D721Med (cell line): ENCODE results near the gene COPA.
"Not testable (repeated sequence)": the region's sequence is repeated elsewhere in the genome, so short reads cannot be mapped to it uniquely, and the experiment has no call there.

Source experiments
- DNase-seq: peaks from one replicate; pipeline ENCODE4 v3.0.0; 2011; ENCODE audit warnings: low spot score; ENCODE audit not compliant: insufficient read length
- FAIRE-seq: peaks from 2 replicates; lab custom pipeline; 2011; peaks lifted over from hg19 to GRCh38; lab: Jason Lieb, UNC
- CTCF ChIP-seq: IDR thresholded peaks from 2 replicates; pipeline ENCODE4 v1.5.1; 2012; ENCODE audit warnings: mild to moderate bottlenecking, control low read depth; ENCODE audit not compliant: insufficient read depth; ENCODE audit errors: missing control alignments

Gene COPA

GRCh38 chr1:160342953-160343869, at the start of gene COPA, which contains the start of gene NCSTN:
TSS of gene COPA (minus strand) at chr1:160343250. CDS start at chr1:160343170, 80 bp downstream.
TSS of gene NCSTN (plus strand) at chr1:160343383. CDS start at chr1:160343397, 14 bp downstream.
- DNase-seq (peak; percentile 80), FAIRE-seq (peak; percentile 21)
- TF ChIP-seq CTCF: no peak

GRCh38 chr1:160388406-160388805, 45.4 kb upstream of the COPA start:
- FAIRE-seq, DNase-seq: not testable (repeated sequence)

DNA sequence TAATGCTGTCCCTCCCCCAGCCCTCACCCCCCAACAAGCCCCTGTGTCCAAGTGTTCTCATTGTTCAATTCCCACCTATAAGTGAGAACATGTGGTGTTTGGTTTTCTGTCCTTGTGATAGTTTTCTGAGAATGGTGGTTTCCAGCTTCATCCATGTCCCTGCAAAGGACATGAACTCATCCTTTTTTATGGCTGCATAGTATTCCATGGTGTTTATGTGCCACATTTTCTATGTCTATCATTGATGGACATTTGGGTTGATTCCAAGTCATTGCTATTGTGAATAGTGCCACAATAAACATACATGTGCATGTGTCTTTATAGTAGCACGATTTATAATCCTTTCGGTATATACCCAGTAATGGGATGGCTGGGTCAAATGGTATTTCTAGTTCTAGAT, 41.8 kb upstream of the COPA start:
- FAIRE-seq, DNase-seq: not testable (repeated sequence)

GRCh38 chr1:160377585-160378206, 34.6 kb upstream of the COPA start:
- DNase-seq (no peak), FAIRE-seq (no peak)
- TF ChIP-seq CTCF: no peak

GRCh38 chr1:160376525-160377131, 33.6 kb upstream of the COPA start:
- FAIRE-seq: peak; percentile 98
- no peak for DNase-seq
- TF ChIP-seq CTCF: peak; percentile 100

DNA sequence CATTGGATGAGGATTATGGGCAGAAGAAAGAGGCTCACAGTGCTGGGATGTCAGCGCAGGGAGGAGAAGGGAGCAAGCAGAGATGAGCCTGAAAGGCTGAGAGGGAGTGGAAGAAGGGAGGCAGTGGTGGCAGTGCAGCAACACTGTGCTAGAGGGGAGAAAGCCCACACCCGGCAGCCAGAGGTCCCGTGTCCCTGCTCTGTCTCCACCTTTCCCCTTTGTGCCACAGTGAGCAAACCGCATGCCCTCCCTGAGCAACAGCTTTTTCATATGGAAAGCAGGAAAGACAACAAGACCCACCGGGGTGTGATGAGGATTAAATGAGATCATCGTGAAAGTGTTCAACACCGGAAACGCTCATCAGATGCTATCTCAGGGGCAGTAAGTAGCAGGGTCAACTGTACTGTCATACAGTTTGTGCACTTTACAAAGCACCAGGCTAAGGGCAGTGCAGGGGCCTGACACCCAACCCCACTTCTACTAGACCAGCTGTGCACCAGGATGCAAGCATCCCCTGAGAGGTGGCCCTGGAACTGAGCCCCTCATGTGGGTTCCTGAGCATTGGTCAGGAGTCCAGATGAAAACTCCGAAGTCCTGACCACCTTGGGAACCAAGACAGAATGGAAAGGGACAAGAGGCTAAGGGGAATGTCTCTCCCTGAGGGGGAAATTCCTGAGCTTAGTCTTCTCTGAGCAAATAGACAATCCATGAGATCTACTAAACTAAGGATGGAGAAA, 32.9 kb upstream of the COPA start:
- no peak for DNase-seq
- TF ChIP-seq CTCF: no peak
- peak; percentile 46 for FAIRE-seq

DNA sequence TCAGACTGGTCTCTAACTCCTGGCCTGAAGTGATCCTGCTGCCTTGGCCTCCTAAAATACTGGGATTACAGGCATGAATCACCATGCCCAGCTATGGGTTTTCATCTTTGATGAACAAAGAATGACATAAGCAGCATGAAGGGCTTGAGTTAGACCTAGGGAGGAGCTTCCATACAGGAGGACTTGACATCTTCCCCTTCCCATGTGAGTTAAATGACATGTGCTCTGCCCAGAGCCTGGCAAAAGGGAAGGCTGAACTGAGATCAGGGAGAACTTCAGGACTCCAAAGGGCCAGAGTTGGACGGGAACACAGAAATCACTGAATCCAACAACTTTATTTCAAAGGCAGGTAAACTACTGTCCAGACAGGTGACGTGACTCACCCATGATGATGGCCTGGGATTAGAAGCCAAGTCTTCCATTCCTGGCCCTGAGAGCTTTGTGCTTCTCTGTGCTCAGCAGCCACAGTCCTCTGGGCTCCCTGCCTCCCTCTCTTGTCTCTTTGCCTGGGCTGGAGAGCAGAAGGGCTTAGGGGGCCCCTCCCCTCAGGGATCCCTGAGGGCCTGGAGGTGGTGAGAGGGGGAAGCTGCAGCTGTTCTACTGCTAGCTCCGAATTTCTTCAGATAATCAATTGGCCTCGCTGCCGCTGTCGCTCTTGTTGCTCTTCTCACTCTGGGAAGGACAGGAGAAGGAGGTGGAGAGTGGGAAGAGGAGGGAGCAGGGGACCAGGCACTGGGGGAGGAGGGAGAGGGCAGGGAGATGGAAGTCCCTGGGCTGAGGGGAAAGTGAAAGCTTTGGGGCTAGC, 31.5 kb upstream of the COPA start:
- TF ChIP-seq CTCF: no peak
- FAIRE-seq (peak; percentile 74), DNase-seq (no peak)
